HepG2 (cell line): ENCODE measurements around the gene ST6GALNAC6. TPM values are rescaled to one million over a fixed set of nuclear protein-coding genes. Genes with fewer than 3 reads are reported as not detected.

Experiments used
- ATAC-seq: fragments of 200-7000 bp; cut with Tn5 transposase; 3 replicates; pipeline ENCODE4 v1.9.1; 2020; ENCODE audit warnings: mild to moderate bottlenecking, moderate library complexity
- BruUV-seq: library from RNA; stranded (reverse); fragments of 400-500 nt; replicated peaks from 2 replicates; lab custom pipeline; 2021; lab: Mats Ljungman, UMichigan
- CTCF ChIA-PET: fragments of 300-600 bp; formaldehyde crosslinking; extraction: SDS; loops from one replicate; lab custom pipeline; 2021; ENCODE audit warnings: low total read pairs, inconsistent platforms, low intra/inter-chr PET ratio; lab: Yijun Ruan, JAX
- POLR2A ChIA-PET: fragments of 350-600 bp; sonication (Branson Sonifier 250); formaldehyde crosslinking; loops from one replicate; lab custom pipeline; 2020; ENCODE audit warnings: antibody characterized with exemption, inconsistent platforms; lab: Yijun Ruan, JAX
- DNase-seq: peaks from one replicate; pipeline ENCODE4 v3.0.0-alpha.2; 2015; ENCODE audit warnings: low spot score
- FAIRE-seq: peaks from 3 replicates; lab custom pipeline; 2011; peaks lifted over from hg19 to GRCh38; lab: Jason Lieb, UNC
- H2AFZ ChIP-seq: one replicate; pipeline ENCODE4 v1.6.1; 2011; ENCODE audit warnings: low read length, inconsistent platforms
- H3K27ac ChIP-seq: fragments of 300-600 bp; 3 replicates; pipeline ENCODE4 v1.8.0; 2011; ENCODE audit warnings: mixed run types, mild to moderate bottlenecking, mixed read lengths, low read length, inconsistent platforms; ENCODE audit not compliant: insufficient read depth; ENCODE audit errors: extremely low read length
- H3K27me3 ChIP-seq, 2 experiments: fragments of 200-600 bp in 1 of 2; 2 replicates in 1 of 2; 3 replicates in 1 of 2; pipeline versions ENCODE4 v1.6.0 to v1.8.0; 2011; ENCODE audit warnings: low read length in 2 of 2, mild to moderate bottlenecking in 2 of 2, moderate library complexity in 2 of 2, inconsistent platforms in 1 of 2; ENCODE audit not compliant: insufficient read depth in 2 of 2, control insufficient read depth in 1 of 2
- H3K36me3 ChIP-seq, 2 experiments: fragments of 200-600 bp in 1 of 2; replicated peaks in 1 of 2; 2 replicates in 1 of 2; 3 replicates in 1 of 2; pipeline versions ENCODE4 v1.5.1 to v1.8.0; 2011; ENCODE audit warnings: low read length in 2 of 2, inconsistent platforms in 1 of 2; ENCODE audit not compliant: insufficient read depth in 2 of 2, control insufficient read depth in 1 of 2
- H3K4me1 ChIP-seq: 2 replicates; pipeline ENCODE4 v1.5.1; 2012; ENCODE audit warnings: low read length, inconsistent platforms; ENCODE audit not compliant: insufficient read depth
- H3K4me2 ChIP-seq: 2 replicates; pipeline ENCODE4 v1.6.0; 2011; ENCODE audit warnings: low read depth, low read length, inconsistent platforms
- H3K4me3 ChIP-seq, 3 experiments: fragments of 200-600 bp in 1 of 3; sonication (generic), shearing (Covaris generic) in 1 of 3; replicated peaks in 1 of 3; 2 replicates each; pipeline ENCODE4 v1.5.1; 2011 to 2016; ENCODE audit warnings: low read length in 3 of 3, inconsistent platforms in 2 of 3, low read depth in 2 of 3, mild to moderate bottlenecking in 2 of 3, control low read depth in 1 of 3, mixed read lengths in 1 of 3; ENCODE audit not compliant: insufficient read depth in 1 of 3
- H3K79me2 ChIP-seq: one replicate; pipeline ENCODE4 v1.6.1; 2011; ENCODE audit warnings: low read length, inconsistent platforms; ENCODE audit not compliant: insufficient read depth
- H3K9ac ChIP-seq: 2 replicates; pipeline ENCODE4 v1.6.0; 2011; ENCODE audit warnings: mild to moderate bottlenecking, low read depth, low read length, inconsistent platforms; ENCODE audit not compliant: insufficient read depth
- H3K9me3 ChIP-seq: 2 replicates; pipeline ENCODE4 v1.5.1; 2012; ENCODE audit warnings: mild to moderate bottlenecking, low read length
- H4K20me1 ChIP-seq: 2 replicates; pipeline ENCODE4 v1.6.0; 2011; ENCODE audit warnings: inconsistent platforms, mild to moderate bottlenecking, low read length, moderate library complexity; ENCODE audit not compliant: insufficient read depth
- ESRRA ChIP-seq: sonication (generic); formaldehyde crosslinking; IDR thresholded peaks from 2 replicates; pipeline ENCODE4 v1.5.1; 2020; ENCODE audit warnings: mild to moderate bottlenecking, low read depth, missing genetic modification reagents
- EZH2 ChIP-seq: conservative IDR thresholded peaks from 2 replicates; pipeline ENCODE4 v1.6.1; 2012; ENCODE audit warnings: mild to moderate bottlenecking, low read depth, low read length, moderate library complexity
- KLF15 ChIP-seq: sonication (generic); formaldehyde crosslinking; IDR thresholded peaks from 2 replicates; pipeline ENCODE4 v1.8.1; 2023; ENCODE audit warnings: borderline replicate concordance, mild to moderate bottlenecking, inconsistent platforms, missing genetic modification reagents, mixed read lengths
- MAZ ChIP-seq, 2 experiments: sonication (generic) in 1 of 2; formaldehyde crosslinking in 1 of 2; IDR thresholded peaks; 2 replicates each; pipeline versions ENCODE4 v1.5.0 to v1.6.1; 2012 to 2020; ENCODE audit warnings: low read depth in 2 of 2, mild to moderate bottlenecking in 2 of 2, borderline replicate concordance in 1 of 2, improper control_type of control experiment in 1 of 2, low read length in 1 of 2, missing genetic modification reagents in 1 of 2, moderate library complexity in 1 of 2
- PAX8 ChIP-seq: sonication (generic); formaldehyde crosslinking; IDR thresholded peaks from 2 replicates; pipeline ENCODE4 v1.8.0; 2022; ENCODE audit warnings: mild to moderate bottlenecking, missing genetic modification reagents, borderline replicate concordance
- POLR2G ChIP-seq: fragments of 200-400 bp; formaldehyde crosslinking; IDR thresholded peaks from 2 replicates; pipeline ENCODE4 v1.6.1; 2018; ENCODE audit warnings: mild to moderate bottlenecking, low read depth, low read length, moderate library complexity
- SP4 ChIP-seq: sonication (generic); formaldehyde crosslinking; IDR thresholded peaks from 2 replicates; pipeline ENCODE4 v1.8.1; 2023; ENCODE audit warnings: mild to moderate bottlenecking, missing genetic modification reagents
- TEAD3 ChIP-seq: optimal IDR thresholded peaks from 2 replicates; pipeline ENCODE3; 2016; ENCODE audit warnings: borderline replicate concordance
- ZFP36L1 ChIP-seq: sonication (generic); formaldehyde crosslinking; IDR thresholded peaks from 2 replicates; pipeline ENCODE4 v1.8.0; 2022; ENCODE audit warnings: mild to moderate bottlenecking, missing genetic modification reagents, moderate library complexity
- ZNF225 ChIP-seq: sonication (generic); formaldehyde crosslinking; IDR thresholded peaks from 2 replicates; pipeline ENCODE4 v1.4.0; 2020; ENCODE audit warnings: mild to moderate bottlenecking, missing genetic modification reagents
- ZNF670 ChIP-seq: sonication (generic); formaldehyde crosslinking; IDR thresholded peaks from 2 replicates; pipeline ENCODE4 v1.8.0; 2022; ENCODE audit warnings: mild to moderate bottlenecking, missing genetic modification reagents, borderline replicate concordance
- ZNF713 ChIP-seq: sonication (generic); formaldehyde crosslinking; IDR thresholded peaks from 2 replicates; pipeline ENCODE4 v1.4.0; 2020; ENCODE audit warnings: mild to moderate bottlenecking, missing genetic modification reagents
- ZNF879 ChIP-seq: sonication (generic); formaldehyde crosslinking; IDR thresholded peaks from 2 replicates; pipeline ENCODE4 v1.8.1; 2023; ENCODE audit warnings: missing genetic modification reagents
- WGBS: methylation state at CpG from one replicate; pipeline ENCODE4 v1.1.6; 2017; ENCODE audit warnings: low lambda C conversion rate; 5-methylcytosine and 5-hydroxymethylcytosine counted together
- in situ Hi-C: cut with HindIII; loops from 2 replicates; pipeline ENCODE4 v1.10.0; 2017; ENCODE audit warnings: low pct_unique_long_range_greater_than_20kb; ENCODE audit not compliant: extremely low pct_ligation_motif_present
- intact Hi-C: fragments of 100-400 bp; cut with micrococcal nuclease; formaldehyde crosslinking; loops from one replicate; pipeline ENCODE4 v1.10.0; 2022; ENCODE audit not compliant: unreplicated experiment
- polyA plus RNA-seq, 8 experiments: library from polyadenylated mRNA; depleted of rRNA in 3 of 8; stranded (reverse) in 7 of 8; unstranded in 1 of 8; fragments of >200 nt; fragmentation: Illumina TruSeq in 4 of 8; extraction: Trizol in 4 of 8; gene quantifications; 2 replicates each; pipeline versions ENCODE4 v1.2.1 to v1.2.3, GENCODE V29; 2011 to 2016; ENCODE audit warnings: low read depth in 4 of 8, missing spikeins in 1 of 8, mixed read lengths in 1 of 8; ENCODE audit not compliant: insufficient read depth in 1 of 8
- total RNA-seq, 5 experiments: library from RNA; depleted of rRNA; stranded (reverse); fragments of >200 nt; fragmentation: Illumina TruSeq; extraction: Trizol; gene quantifications; 2 replicates each; pipeline ENCODE4 v1.2.3, GENCODE V29; 2016; ENCODE audit warnings: low read depth in 1 of 5
- TF ChIP-seq, protein P1 (sequence below): sonication (generic); formaldehyde crosslinking; IDR thresholded peaks from 2 replicates; pipeline ENCODE4 v1.4.0; 2020; ENCODE audit warnings: missing genetic modification reagents

The ST6GALNAC6 gene
- total and polyA plus RNA-seq, 2 of the 13 experiments (the other 11 are each of a cell fraction or from before 2014, with no cell fraction given) = 18.5 to 65.4 TPM

DNA sequence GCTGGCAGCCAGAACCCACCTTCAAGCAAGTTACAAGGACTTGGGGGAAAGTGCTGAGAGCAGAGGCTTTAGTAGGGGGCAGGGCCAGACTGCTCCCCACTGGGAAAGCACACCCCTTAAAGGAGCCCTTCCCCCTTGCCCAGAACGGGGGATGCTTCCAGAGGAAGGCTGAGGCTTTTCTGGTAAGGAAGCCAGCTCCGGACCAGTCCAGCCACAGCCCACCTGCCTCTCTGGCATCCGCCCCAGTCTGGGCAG, 42.5 kb upstream of the ST6GALNAC6 start:
- Histone ChIP-seq H3K4me3 (no peak overlapping the region), H3K4me2 (no peak overlapping the region), H3K4me1 (peaks cover 32% of the 10 kb centered on the region), H3K79me2 (peaks cover 19% of the 10 kb centered on the region), H2AFZ (no peak overlapping the region), H3K27me3 (no peaks in the 10 kb centered on the region; a peak in 1 of 5 replicates), H4K20me1 (peaks cover 7% of the 10 kb centered on the region), H3K27ac (peak overlapping the region; percentile 4), H3K9ac (no peak overlapping the region), H3K9me3 (no peaks in the 10 kb centered on the region), H3K36me3 (peaks cover 17 to 52% of the 10 kb centered on the region in 2 experiments; a peak in 4 of 5 replicates)
- ChIA-PET POLR2A (interaction anchor here (0.8 to 2.2 kb wide), 4 partner anchors 10 to 126 kb away, joined by 3 to 6 read pairs (median 4); partner anchors contain the start of genes NAIF1 and SLC25A25), CTCF (no interaction called here)
- intact Hi-C loops = loop anchor here (2.0 to 10.0 kb wide), 3 partner anchors 35 to 173 kb away; no protein-coding TSS in a partner anchor
- TF ChIP-seq POLR2G = peak; percentile 29; the same call in 1 of the 2 replicates
- TF ChIP-seq KLF15 (CRISPR knock-in tag) = no peak
- no TSS peak for BruUV-seq
- DNase-seq (no peak), ATAC-seq (no peak), FAIRE-seq (no peak)
- 100% methylated on average over 1 of the region's 3 CpGs for WGBS
- in situ Hi-C loops = no loop called here

DNA sequence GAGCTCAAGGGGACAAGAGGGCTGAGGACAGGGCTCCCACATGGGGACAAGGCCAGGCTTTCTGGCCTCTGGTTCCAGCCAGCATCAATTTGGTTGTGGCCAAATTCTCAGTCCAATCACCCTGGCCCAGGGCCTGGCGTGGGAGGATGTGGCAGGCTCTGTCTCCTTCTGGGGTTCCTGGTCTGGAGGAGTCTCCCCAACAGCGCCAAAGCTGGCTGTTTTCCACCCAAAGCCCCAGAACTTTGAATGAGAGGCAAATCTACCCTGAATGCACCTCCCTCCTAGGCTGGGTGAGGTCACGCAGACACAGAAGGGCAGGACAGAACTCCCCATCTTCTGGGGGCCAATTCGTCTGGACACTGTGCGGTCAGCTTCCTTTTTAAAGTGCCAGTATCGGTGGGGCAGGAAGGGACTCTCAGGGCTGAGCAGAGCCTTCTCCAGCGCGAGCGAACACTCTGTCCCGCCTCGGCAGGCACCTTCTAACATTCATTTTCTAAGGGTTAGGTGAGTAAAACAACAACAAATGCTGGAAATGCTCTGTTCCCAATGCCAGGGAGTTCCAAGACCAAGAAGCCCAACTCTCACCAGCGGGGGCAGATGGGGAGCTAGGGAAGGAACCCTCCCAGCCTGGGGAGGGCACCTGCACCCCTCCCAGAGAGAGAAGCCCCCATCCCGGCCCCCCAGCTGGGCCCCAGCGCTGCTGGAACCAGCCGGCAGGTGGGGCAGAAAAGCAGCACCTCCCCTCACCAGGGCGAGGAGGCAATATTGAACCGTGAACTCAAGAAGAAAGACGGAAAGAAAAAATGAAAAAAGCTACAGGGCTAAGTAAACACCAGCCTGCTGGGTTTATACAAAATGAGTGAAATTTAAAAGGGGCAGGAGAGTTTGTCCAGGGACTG, 41.9 kb upstream of the ST6GALNAC6 start:
- POLR2A ChIA-PET = interaction anchor here (0.8 to 2.2 kb wide), 3 partner anchors 11 to 126 kb away, joined by 3 to 6 read pairs (median 5); partner anchors contain the start of genes NAIF1 and SLC25A25
- WGBS = 91% methylated on average over 9 of the region's 18 CpGs
- Histone ChIP-seq H3K9me3 (no peaks in the 10 kb centered on the region), H3K4me3 (no peak overlapping the region), H3K36me3 (peaks cover 17 to 46% of the 10 kb centered on the region in 2 experiments; a peak in 4 of 5 replicates), H2AFZ (no peak overlapping the region), H3K27ac (peak overlapping the region; percentile 4), H4K20me1 (peaks cover 7% of the 10 kb centered on the region), H3K4me2 (no peak overlapping the region), H3K4me1 (peaks cover 32% of the 10 kb centered on the region), H3K79me2 (peaks cover 20% of the 10 kb centered on the region), H3K27me3 (no peaks in the 10 kb centered on the region; a peak in 1 of 5 replicates), H3K9ac (no peak overlapping the region)
- intact Hi-C loops (loop anchor here (5.0 to 10.0 kb wide), 2 partner anchors 36 to 173 kb away; no protein-coding TSS in a partner anchor), in situ Hi-C loops (no loop called here)
- DNase-seq = no peak
- CTCF ChIA-PET = no interaction called here
- ATAC-seq = no peak
- no TSS peak for BruUV-seq
- FAIRE-seq = no peak
- TF ChIP-seq MAZ (IDR thresholded peaks at IDR 0.05; ENCODE audit: borderline replicate concordance, low read depth, low read length) (no peak), MAZ (CRISPR knock-in tag; IDR thresholded peaks at IDR 0.05; ENCODE audit: low read depth) (no peak), ZNF713 (no peak), TEAD3 (CRISPR knock-in tag) (no peak), SP4 (CRISPR knock-in tag) (no peak), EZH2 (no peak), ZNF225 (CRISPR knock-in tag) (no peak), ZFP36L1 (CRISPR knock-in tag) (no peak), ZNF879 (CRISPR knock-in tag) (no peak), PAX8 (CRISPR knock-in tag) (no peak), ESRRA (CRISPR knock-in tag) (no peak), ZNF670 (no peak)
- TF ChIP-seq, protein P1, sequence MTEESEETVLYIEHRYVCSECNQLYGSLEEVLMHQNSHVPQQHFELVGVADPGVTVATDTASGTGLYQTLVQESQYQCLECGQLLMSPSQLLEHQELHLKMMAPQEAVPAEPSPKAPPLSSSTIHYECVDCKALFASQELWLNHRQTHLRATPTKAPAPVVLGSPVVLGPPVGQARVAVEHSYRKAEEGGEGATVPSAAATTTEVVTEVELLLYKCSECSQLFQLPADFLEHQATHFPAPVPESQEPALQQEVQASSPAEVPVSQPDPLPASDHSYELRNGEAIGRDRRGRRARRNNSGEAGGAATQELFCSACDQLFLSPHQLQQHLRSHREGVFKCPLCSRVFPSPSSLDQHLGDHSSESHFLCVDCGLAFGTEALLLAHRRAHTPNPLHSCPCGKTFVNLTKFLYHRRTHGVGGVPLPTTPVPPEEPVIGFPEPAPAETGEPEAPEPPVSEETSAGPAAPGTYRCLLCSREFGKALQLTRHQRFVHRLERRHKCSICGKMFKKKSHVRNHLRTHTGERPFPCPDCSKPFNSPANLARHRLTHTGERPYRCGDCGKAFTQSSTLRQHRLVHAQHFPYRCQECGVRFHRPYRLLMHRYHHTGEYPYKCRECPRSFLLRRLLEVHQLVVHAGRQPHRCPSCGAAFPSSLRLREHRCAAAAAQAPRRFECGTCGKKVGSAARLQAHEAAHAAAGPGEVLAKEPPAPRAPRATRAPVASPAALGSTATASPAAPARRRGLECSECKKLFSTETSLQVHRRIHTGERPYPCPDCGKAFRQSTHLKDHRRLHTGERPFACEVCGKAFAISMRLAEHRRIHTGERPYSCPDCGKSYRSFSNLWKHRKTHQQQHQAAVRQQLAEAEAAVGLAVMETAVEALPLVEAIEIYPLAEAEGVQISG (CRISPR knock-in tag) = no peak
